Adrenal gland (tissue), 19 donors: ENCODE measurements around the gene ACE2. TPM values are rescaled to one million over a fixed set of nuclear protein-coding genes. Genes with fewer than 3 reads are reported as not detected.
"Not testable (repeated sequence)": the region's sequence is repeated elsewhere in the genome, so short reads cannot be mapped to it uniquely, and the experiment has no call there.

ENCODE experiments used
- DNase-seq, 7 donors: peaks; one replicate each; pipeline ENCODE4 v3.0.0-alpha.2; 2019 to 2020
- H3K27ac ChIP-seq, 5 donors: fragments of 200-600 bp; sonication (generic) in 4 of 5; 1 replicate in 3 of 5; 2 replicates in 2 of 5; pipeline versions ENCODE4 v1.5.1 to v1.8.0; 2016 to 2020; ENCODE audit warnings: mild to moderate bottlenecking in 1 of 5
- H3K27me3 ChIP-seq: fragments of 200-600 bp; 2 replicates; pipeline ENCODE4 v1.8.0; 2021
- H3K36me3 ChIP-seq, 2 donors: fragments of 200-600 bp; replicated peaks in 1 of 2; 1 replicate in 1 of 2; 2 replicates in 1 of 2; pipeline versions ENCODE4 v1.5.1 to v1.8.0; 2018 to 2022
- H3K4me1 ChIP-seq, 2 donors: fragments of 200-600 bp; replicated peaks in 1 of 2; 1 replicate in 1 of 2; 2 replicates in 1 of 2; pipeline versions ENCODE4 v1.5.1 to v1.8.0; 2018 to 2021
- H3K4me3 ChIP-seq, 4 donors: fragments of 200-600 bp; sonication (generic) in 3 of 4; one replicate each; pipeline ENCODE4 v1.5.1; 2016 to 2018
- H3K9me3 ChIP-seq, 3 donors: fragments of 200-600 bp; sonication (generic) in 1 of 3; replicated peaks in 1 of 3; 1 replicate in 2 of 3; 2 replicates in 1 of 3; pipeline versions ENCODE4 v1.5.1 to v1.8.0; 2016 to 2021
- CTCF ChIP-seq, 6 experiments: fragments of 450-650 bp in 4 of 6; fragments of 200-600 bp in 2 of 6; sonication (generic) in 1 of 6; IDR thresholded peaks; 1 replicate in 5 of 6; 2 replicates in 1 of 6; pipeline versions ENCODE4 v1.5.1 to v1.8.0; 2016 to 2021; ENCODE audit warnings: antibody characterized with exemption in 6 of 6, mild to moderate bottlenecking in 2 of 6, moderate library complexity in 1 of 6
- POLR2A ChIP-seq, 2 donors: fragments of 450-650 bp; IDR thresholded peaks; one replicate each; pipeline ENCODE4 v1.6.1; 2017; ENCODE audit warnings: antibody characterized with exemption in 2 of 2, mild to moderate bottlenecking in 2 of 2, moderate library complexity in 1 of 2
- WGBS, 4 donors: extraction: QIAGEN DNeasy Blood & Tissue Kit in 2 of 4; methylation state at CpG; one replicate each; pipeline versions ENCODE4 v1.1.5 to v1.1.7; 2013 to 2017; 5-methylcytosine and 5-hydroxymethylcytosine counted together
- intact Hi-C, 2 donors: fragments of 100-400 bp; cut with DNase I; formaldehyde crosslinking; loops; one replicate each; pipeline versions ENCODE4 v1.14.1 to v1.15.0; 2022 to 2023
- long read RNA-seq, 10 donors: library from polyadenylated mRNA in 3 of 10; unstranded in 2 of 10; stranded (forward) in 1 of 10; transcript quantifications; one replicate each; pipeline ENCODE4 v2.0.0 and lab custom pipeline, GENCODE V29; 2021 to 2026
- polyA plus RNA-seq, 3 donors: library from polyadenylated mRNA; stranded (reverse); fragments of 200-250 nt in 2 of 3; fragments of 350-450 nt in 1 of 3; fragmentation: Illumina TruSeq in 1 of 3; extraction: RNeasy Lipid Tissue Mini Kit (QIAGEN cat#74804) in 1 of 3; gene quantifications; one replicate each; pipeline ENCODE4 v1.2.3, GENCODE V29; 2013 to 2014
- total RNA-seq, 9 donors: library from RNA; depleted of rRNA in 4 of 9; stranded (reverse); fragments of >200 nt in 4 of 9; fragments of 120-200 nt in 1 of 9; fragmentation: NEBNext Ultra II Directional in 1 of 9; extraction: Animal tissue kit (Norgen Biotek cat#: 25700) in 1 of 9; gene quantifications; one replicate each; pipeline versions ENCODE4 v1.1.0 to v1.2.4, GENCODE V29; 2013 to 2023
- donor health status: healthy with polysubstance abuse.
- donor health status: Bipolar disorder and iron deficiency.
- donor health status: DM: yes; HTN: yes; CAD: no.
- donor health status: DM: no; HTN: no; CAD: no.
- donor health status: DM: no; HTN: no; CAD: no.
- donor health status: DM: yes; HTN: yes; CAD: no.

ACE2 gene
- 1 to 10 TPM in 4 of 9 donors, under 1 TPM in 5; 0.35 to 3.9 (median 0.81) TPM for total RNA-seq
- 1 to 10 TPM in 1 of 3 donors, under 1 TPM in 2; 0.56 to 1.1 (median 0.64) TPM for polyA plus RNA-seq
- long read RNA-seq, donor 1, result 0 reads
- long read RNA-seq, donor 2, result 0 reads
- long read RNA-seq, donor 3, result 0 reads
- long read RNA-seq, donor 4, result 0 reads
- long read RNA-seq, donor 5, partial matches to known transcripts, result 0 of 1 reads
- long read RNA-seq, donor 5, other reads (novel, unspliced or antisense), result 0 of 1 reads
- long read RNA-seq, donor 6, result 0 reads
- long read RNA-seq, donor 7, result 0 reads
- long read RNA-seq, donor 8, result 0 reads
- long read RNA-seq, donor 9, result 0 reads
- long read RNA-seq, donor 10, result 0 reads

GRCh38 chrX:15600745-15601144 is at the start of gene ACE2:
ACE2 (minus strand) TSS chrX:15600960; CDS start chrX:15600911, 49 bp downstream.
- Histone ChIP-seq H3K27me3 (peaks cover 3% of the 10 kb centered on the region), H3K4me1 (no peaks in the 10 kb centered on the region), H3K36me3 (no peaks in the 10 kb centered on the region), H3K9me3 (no peaks in the 10 kb centered on the region), H3K27ac (no peak within 1 kb of the TSS), H3K4me3 (no peak within 1 kb of the TSS)
- intact Hi-C loops, result no loop called here
- no peak for DNase-seq
- no peak for TF ChIP-seq POLR2A (IDR thresholded peaks at IDR 0.05)
- no peak for TF ChIP-seq CTCF (IDR thresholded peaks at IDR 0.05)
- WGBS, 4 donors, result 63 to 75% (median 68%) methylated on average over 4 of the region's 4 CpGs

- not testable (repeated sequence) for H3K9me3 ChIP-seq, H3K27ac ChIP-seq, H3K4me1 ChIP-seq, H3K4me3 ChIP-seq, H3K27me3 ChIP-seq, H3K36me3 ChIP-seq, DNase-seq
- intact Hi-C loops, result loop anchor here in 1 of 2 donors (10.0 kb wide), 1 partner anchor 83 kb away; no protein-coding TSS in a partner anchor
- WGBS, 4 donors, result 100% methylated on average over 1 of the region's 5 CpGs; no CpG with 5 or more reads in 3 of the 4 donors
These were observed 46.8 kb upstream of the ACE2 start for GRCh38 chrX:15647510-15647909.

GRCh38 chrX:15646543-15646942 is 45.8 kb upstream of the ACE2 start:
- Histone ChIP-seq H3K36me3 (no peaks in the 10 kb centered on the region), H3K4me3 (no peak overlapping the region), H3K27me3 (peaks cover 10% of the 10 kb centered on the region), H3K4me1 (no peaks in the 10 kb centered on the region), H3K9me3 (no peaks in the 10 kb centered on the region), H3K27ac (no peak overlapping the region)
- no peak for DNase-seq
- intact Hi-C loops, result loop anchor here in 1 of 2 donors (10.0 kb wide), 1 partner anchor 82 kb away; no protein-coding TSS in a partner anchor
- 87 to 98% (median 92%) methylated on average over 15 to 27 of the region's 27 CpGs; no CpG with 5 or more reads in 1 of the 4 donors for WGBS, 4 donors
- TF ChIP-seq POLR2A (IDR thresholded peaks at IDR 0.05) (no peak), CTCF (IDR thresholded peaks at IDR 0.05) (no peak)

- H3K36me3 ChIP-seq, result no peaks in the 10 kb centered on the region
- no peak overlapping the region for H3K4me3 ChIP-seq
- TF ChIP-seq CTCF (IDR thresholded peaks at IDR 0.05), result no peak
- TF ChIP-seq POLR2A (IDR thresholded peaks at IDR 0.05), result no peak
- no peak overlapping the region for H3K27ac ChIP-seq
- H3K27me3 ChIP-seq, result peaks cover 10% of the 10 kb centered on the region
- no peak for DNase-seq
- WGBS, 4 donors, result 89 to 91% (median 90%) methylated on average over 9 to 15 of the region's 15 CpGs; no CpG with 5 or more reads in 1 of the 4 donors
- H3K4me1 ChIP-seq, result no peaks in the 10 kb centered on the region
- intact Hi-C loops, result loop anchor here in 1 of 2 donors (10.0 kb wide), 1 partner anchor 81 kb away; no protein-coding TSS in a partner anchor
- H3K9me3 ChIP-seq, result no peaks in the 10 kb centered on the region
These were observed 45.3 kb upstream of the ACE2 start for GRCh38 chrX:15646031-15646430.
